ENCODE measurements around the gene SPIRE1.

The SPIRE1 gene

GRCh38 chr18:12463191-12463590, 194.7 kb downstream of the SPIRE1 start:
- Histone ChIP-seq H4K20me1 (ENCODE audit: insufficient read depth) (no peaks in the 10 kb centered on the region), H2AFZ (ENCODE audit: low read depth) (no peak overlapping the region), H3K4me1 (ENCODE audit: low read depth, poor library complexity, severe bottlenecking) (no peaks in the 10 kb centered on the region), H3K27me3 (ENCODE audit: insufficient read depth, low read depth) (no peaks in the 10 kb centered on the region), H3K36me3 (ENCODE audit: insufficient read depth) (no peaks in the 10 kb centered on the region), H3K9ac (no peak overlapping the region), H3K27ac (no peak overlapping the region), H3K4me2 (no peak overlapping the region), H3K4me3 (IDR thresholded peaks at IDR 0.05; ENCODE audit: insufficient read depth, low read depth, low read length) (no peak overlapping the region), H3K79me2 (ENCODE audit: insufficient read depth, low read depth) (no peaks in the 10 kb centered on the region)
- TF ChIP-seq CTCF (conservative IDR thresholded peaks at IDR 0.05; ENCODE audit: low read depth, low read length), result no peak

GRCh38 chr18:12462242-12462641, 195.7 kb downstream of the SPIRE1 start:
- Histone ChIP-seq H3K4me3 (IDR thresholded peaks at IDR 0.05; ENCODE audit: insufficient read depth, low read depth, low read length) (no peak overlapping the region), H3K27me3 (ENCODE audit: insufficient read depth, low read depth) (no peaks in the 10 kb centered on the region), H3K9ac (no peak overlapping the region), H3K27ac (no peak overlapping the region), H3K79me2 (ENCODE audit: insufficient read depth, low read depth) (no peaks in the 10 kb centered on the region), H3K36me3 (ENCODE audit: insufficient read depth) (no peaks in the 10 kb centered on the region), H3K4me1 (ENCODE audit: low read depth, poor library complexity, severe bottlenecking) (no peaks in the 10 kb centered on the region), H2AFZ (ENCODE audit: low read depth) (no peak overlapping the region), H3K4me2 (no peak overlapping the region), H4K20me1 (ENCODE audit: insufficient read depth) (no peaks in the 10 kb centered on the region)
- TF ChIP-seq CTCF (conservative IDR thresholded peaks at IDR 0.05; ENCODE audit: low read depth, low read length), result no peak

GRCh38 chr18:12461326-12461725, 196.6 kb downstream of the SPIRE1 start:
- H3K4me3 ChIP-seq (IDR thresholded peaks at IDR 0.05; ENCODE audit: insufficient read depth, low read depth, low read length), result no peak overlapping the region
- H3K4me2 ChIP-seq, result no peak overlapping the region
- no peak for TF ChIP-seq CTCF (conservative IDR thresholded peaks at IDR 0.05; ENCODE audit: low read depth, low read length)
- H3K9ac ChIP-seq, result no peak overlapping the region
- no peaks in the 10 kb centered on the region for H4K20me1 ChIP-seq (ENCODE audit: insufficient read depth)
- no peaks in the 10 kb centered on the region for H3K27me3 ChIP-seq (ENCODE audit: insufficient read depth, low read depth)
- H3K4me1 ChIP-seq (ENCODE audit: low read depth, poor library complexity, severe bottlenecking), result no peaks in the 10 kb centered on the region
- H2AFZ ChIP-seq (ENCODE audit: low read depth), result no peak overlapping the region
- no peaks in the 10 kb centered on the region for H3K79me2 ChIP-seq (ENCODE audit: insufficient read depth, low read depth)
- no peak overlapping the region for H3K27ac ChIP-seq
- no peaks in the 10 kb centered on the region for H3K36me3 ChIP-seq (ENCODE audit: insufficient read depth)

GRCh38 chr18:12460874-12461273, 197.0 kb downstream of the SPIRE1 start:
- no peaks in the 10 kb centered on the region for H3K27me3 ChIP-seq (ENCODE audit: insufficient read depth, low read depth)
- no peak overlapping the region for H3K27ac ChIP-seq
- H3K4me2 ChIP-seq, result no peak overlapping the region
- H3K36me3 ChIP-seq (ENCODE audit: insufficient read depth), result no peaks in the 10 kb centered on the region
- H4K20me1 ChIP-seq (ENCODE audit: insufficient read depth), result no peaks in the 10 kb centered on the region
- H3K4me3 ChIP-seq (IDR thresholded peaks at IDR 0.05; ENCODE audit: insufficient read depth, low read depth, low read length), result no peak overlapping the region
- H2AFZ ChIP-seq (ENCODE audit: low read depth), result no peak overlapping the region
- TF ChIP-seq CTCF (conservative IDR thresholded peaks at IDR 0.05; ENCODE audit: low read depth, low read length), result no peak
- no peaks in the 10 kb centered on the region for H3K79me2 ChIP-seq (ENCODE audit: insufficient read depth, low read depth)
- H3K4me1 ChIP-seq (ENCODE audit: low read depth, poor library complexity, severe bottlenecking), result no peaks in the 10 kb centered on the region
- no peak overlapping the region for H3K9ac ChIP-seq

GRCh38 chr18:12458771-12459170, 199.1 kb downstream of the SPIRE1 start:
- Histone ChIP-seq H3K79me2 (ENCODE audit: insufficient read depth, low read depth) (no peaks in the 10 kb centered on the region), H2AFZ (ENCODE audit: low read depth) (no peak overlapping the region), H3K36me3 (ENCODE audit: insufficient read depth) (no peaks in the 10 kb centered on the region), H4K20me1 (ENCODE audit: insufficient read depth) (no peaks in the 10 kb centered on the region), H3K9ac (no peak overlapping the region), H3K4me2 (no peak overlapping the region), H3K27ac (no peak overlapping the region), H3K27me3 (ENCODE audit: insufficient read depth, low read depth) (no peaks in the 10 kb centered on the region), H3K4me1 (ENCODE audit: low read depth, poor library complexity, severe bottlenecking) (no peaks in the 10 kb centered on the region), H3K4me3 (IDR thresholded peaks at IDR 0.05; ENCODE audit: insufficient read depth, low read depth, low read length) (no peak overlapping the region)
- no peak for TF ChIP-seq CTCF (conservative IDR thresholded peaks at IDR 0.05; ENCODE audit: low read depth, low read length)

Measured in KMS-11 (cell line).